NB4 (cell line): ENCODE data around the gene HCFC1.

Experiments
- CTCF ChIP-seq: IDR thresholded peaks from one replicate; pipeline ENCODE4 v1.5.1; 2012; ENCODE audit warnings: low read depth, low read length
- MAX ChIP-seq: IDR thresholded peaks from 2 replicates; pipeline ENCODE4 v1.6.1; 2011; ENCODE audit warnings: low read depth, low read length
- MYC ChIP-seq: IDR thresholded peaks from 2 replicates; pipeline ENCODE4 v1.6.1; 2011; ENCODE audit warnings: low read depth, low read length
- POLR2A ChIP-seq: IDR thresholded peaks from 2 replicates; pipeline ENCODE4 v1.6.1; 2011; ENCODE audit warnings: mild to moderate bottlenecking; ENCODE audit not compliant: insufficient read length; ENCODE audit errors: extremely low read depth

- TF ChIP-seq CTCF, result no peak
- no peak for TF ChIP-seq POLR2A
- no peak for TF ChIP-seq MYC
- TF ChIP-seq MAX, result no peak
Observed at GRCh38 chrX:154021131-154021611, 49.6 kb upstream of the HCFC1 start.
